ENCODE results near the gene IKBKG.
"Not testable (repeated sequence)": the region's sequence is repeated elsewhere in the genome, so short reads cannot be mapped to it uniquely, and the experiment has no call there.

The IKBKG gene

DNA sequence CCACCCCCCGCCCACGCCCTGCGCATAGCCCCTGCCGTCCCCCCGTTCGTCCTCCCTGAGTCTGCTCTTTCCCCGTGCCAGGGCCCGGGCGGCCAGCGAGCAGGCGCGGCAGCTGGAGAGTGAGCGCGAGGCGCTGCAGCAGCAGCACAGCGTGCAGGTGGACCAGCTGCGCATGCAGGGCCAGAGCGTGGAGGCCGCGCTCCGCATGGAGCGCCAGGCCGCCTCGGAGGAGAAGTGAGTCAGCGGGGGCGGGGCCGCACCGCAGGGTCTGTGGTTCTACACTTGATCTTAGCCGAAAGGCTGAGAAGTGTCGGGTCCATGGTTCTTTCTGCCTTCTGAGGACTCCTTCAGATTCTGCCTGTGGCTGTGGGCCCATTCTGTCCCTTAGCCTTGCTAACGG lies 12.9 kb downstream of the IKBKG start:
- DNase-seq: not testable (repeated sequence)

DNA sequence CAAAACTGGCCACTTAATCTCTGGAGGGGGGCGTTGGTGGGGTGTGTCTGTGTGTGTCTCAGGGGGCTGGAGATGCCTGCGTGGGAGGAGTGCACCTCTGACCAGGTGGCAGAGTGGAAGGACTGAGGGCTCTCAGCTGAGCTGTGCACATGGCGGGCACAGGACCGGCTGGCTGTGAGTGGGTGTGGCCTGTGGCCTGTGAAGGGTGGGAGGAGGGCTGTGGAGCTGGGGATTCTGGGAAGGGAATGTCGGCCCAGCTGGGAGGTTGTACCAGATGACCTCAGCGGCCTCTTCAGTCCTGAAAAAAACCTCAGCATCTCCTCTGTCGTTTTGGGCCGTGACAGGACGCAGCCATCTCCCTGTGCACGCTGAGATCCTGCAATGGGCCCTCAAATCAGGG lies 14.9 kb downstream of the IKBKG start:
- not testable (repeated sequence) for DNase-seq

DNA sequence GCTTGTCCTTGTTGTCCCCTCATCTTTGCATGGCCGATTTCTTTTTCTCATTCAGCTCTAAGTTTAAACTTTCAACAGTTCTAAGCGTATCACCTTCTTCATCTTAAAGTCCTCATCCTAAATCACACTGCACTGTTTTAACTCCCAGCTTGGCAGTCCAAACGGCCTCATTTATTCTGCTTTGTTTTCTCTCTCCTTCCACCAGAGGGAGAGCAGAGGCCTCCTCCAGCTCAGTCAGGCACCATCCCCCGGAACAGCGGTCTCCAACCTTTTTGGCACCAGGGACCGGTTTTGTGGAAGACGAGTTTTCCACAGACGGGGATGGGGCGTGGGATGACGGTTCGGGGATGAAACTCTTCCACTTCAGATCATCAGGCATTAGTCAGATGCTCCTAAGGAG lies 22.9 kb downstream of the IKBKG start:
- not testable (repeated sequence) for DNase-seq

DNA sequence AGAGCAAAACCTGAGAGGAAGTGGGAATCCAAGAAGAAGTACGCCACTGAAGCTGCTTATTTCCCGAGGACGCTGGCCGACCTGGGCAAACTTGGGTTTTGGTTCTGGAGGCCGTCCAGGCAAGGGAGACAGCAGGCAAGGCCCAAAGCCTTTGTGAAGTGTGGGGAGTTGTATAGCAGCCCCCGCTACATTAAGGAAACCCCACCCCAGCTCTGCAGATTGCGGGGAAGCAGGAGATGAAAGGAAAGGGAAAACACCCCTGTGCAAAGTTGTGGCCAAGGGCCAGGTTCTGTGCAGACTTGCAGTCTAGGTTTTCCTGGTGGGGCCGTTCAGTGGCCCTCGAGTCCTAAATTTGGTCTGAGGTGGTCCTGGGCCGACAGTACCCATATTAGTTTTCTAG lies 25.6 kb downstream of the IKBKG start:
- DNase-seq: not testable (repeated sequence)

DNA sequence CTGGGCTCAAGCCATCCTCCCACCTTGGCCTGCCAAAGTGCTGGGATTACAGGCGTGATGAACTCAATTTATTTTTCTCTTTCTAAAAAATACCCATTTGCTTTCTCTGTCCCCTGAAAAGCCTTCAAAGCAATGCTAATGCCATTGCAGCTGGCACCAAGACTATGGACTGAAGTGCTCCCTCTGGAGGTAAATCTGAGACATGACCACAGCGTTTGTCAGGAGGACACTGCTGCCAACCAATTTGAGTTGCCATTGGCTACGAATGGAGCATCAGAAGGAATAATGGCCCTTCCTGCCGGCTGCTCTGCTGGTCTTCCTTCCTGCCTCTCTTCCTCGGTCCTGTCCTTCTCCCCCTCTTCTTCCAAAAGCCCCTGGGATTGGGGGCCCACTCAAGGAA lies 27.7 kb downstream of the IKBKG start:
- DNase-seq: not testable (repeated sequence)

DNA sequence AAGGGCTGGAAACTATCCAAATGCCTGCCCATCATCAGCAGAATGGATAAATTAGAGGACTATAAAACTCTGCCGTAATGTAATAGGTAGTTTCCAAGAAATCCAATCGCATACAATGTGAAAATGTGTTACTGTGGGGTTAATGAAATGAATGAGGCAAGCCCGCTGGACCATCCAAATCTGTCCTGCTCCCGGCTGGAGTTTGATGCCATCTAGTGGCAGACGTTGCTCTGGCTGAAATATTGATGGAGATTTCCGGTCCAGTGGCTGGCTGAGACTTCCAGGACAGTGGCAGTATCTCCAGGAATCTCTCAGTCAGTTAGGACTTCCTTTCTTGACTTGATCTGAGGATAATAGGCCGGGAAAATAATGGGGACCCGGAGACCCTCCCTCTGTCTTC lies 35.6 kb downstream of the IKBKG start:
- DNase-seq: not testable (repeated sequence)

DNA sequence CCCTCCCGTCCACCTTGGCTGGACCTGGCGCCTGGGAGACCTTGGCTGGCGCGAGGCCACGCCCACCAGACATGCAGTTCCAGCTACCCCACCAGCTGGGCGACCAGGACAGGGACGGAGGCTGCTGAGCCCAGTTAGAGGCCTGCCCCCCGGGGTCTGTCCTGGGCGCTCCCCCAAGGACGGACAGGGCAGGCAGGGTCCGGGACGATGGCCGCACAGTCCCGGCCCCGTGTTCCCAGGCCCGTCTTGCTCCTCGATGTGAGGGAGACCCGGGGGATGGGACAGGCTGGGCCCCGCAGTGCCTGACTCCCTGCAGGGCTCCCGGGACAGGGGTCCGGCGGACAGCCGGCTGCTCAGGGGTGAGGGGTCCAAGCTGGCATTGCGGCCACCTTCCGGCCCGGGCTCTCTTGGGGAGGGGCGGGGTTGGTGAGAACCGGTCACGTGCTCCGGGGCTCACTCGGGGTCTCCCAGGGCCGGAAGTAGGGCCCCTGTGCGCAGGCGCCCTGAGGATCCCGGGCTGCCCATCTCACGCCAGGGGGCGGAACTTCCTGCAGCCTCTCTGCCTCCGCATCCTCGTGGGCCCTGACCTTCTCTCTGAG lies 37.3 kb downstream of the IKBKG start, which contains the start of gene CTAG1A:
Gene CTAG1A, plus strand, starts transcription at position 549 of the 599 bp plus-strand sequence. CDS start 74 bp downstream, outside the sequence.
- not testable (repeated sequence) for DNase-seq

DNA sequence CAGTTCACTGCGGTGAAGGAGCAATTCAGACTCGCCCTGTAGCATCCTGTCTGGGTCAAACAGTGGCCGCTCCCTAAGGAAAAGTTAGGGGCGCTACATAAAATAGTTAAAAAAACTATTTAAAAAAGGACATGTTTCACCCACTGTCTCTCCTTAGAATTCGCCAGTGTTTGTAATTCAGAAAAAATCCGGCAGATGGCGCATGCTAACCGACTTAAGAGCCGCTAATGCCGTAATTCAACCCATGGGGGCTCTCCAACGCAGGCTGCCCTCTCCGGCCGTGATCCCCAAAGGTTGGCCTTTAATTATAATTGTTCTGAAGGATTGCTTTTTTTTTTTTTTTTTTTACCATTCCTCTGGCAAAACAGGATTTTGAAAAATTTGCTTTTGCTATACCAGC lies 43.0 kb downstream of the IKBKG start:
- DNase-seq: not testable (repeated sequence)

DNA sequence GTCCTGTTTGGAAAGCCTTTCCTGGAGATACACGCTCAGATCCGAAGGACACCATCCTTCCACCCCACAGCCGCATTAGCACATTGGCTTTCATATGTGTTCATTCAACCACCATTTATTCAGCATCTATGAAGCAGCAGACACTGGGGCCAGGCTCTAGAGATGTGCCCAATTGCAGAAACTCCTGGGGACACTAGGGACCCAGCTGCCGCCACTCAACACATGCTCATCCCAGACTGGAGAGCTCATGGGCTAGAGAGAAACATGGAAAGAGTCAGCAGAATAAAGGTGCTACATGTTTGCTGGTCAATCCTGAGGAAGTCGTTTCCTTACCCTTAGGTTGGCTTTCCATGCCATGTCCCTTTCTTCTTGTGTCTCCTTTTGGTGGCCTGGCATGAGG lies 45.1 kb downstream of the IKBKG start:
- DNase-seq: no peak

DNA sequence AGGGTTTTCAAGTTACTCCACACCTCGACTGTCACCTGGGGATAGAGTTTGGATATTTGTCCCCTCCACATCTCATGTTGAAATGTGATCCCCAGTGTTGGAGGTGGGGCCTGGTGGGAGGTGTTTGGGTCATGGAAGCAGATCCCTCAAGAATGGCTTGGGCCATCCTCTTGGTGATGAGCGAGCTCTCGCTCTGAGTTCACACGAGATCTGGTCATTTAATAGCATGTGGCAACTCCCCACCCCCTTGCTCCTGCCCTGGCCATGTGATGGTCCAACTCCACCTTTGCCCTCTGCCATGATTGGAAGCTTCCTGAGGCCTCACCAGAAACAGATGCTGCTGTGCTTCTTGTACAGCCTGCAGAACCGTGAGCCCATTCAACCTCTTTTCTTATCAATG lies 45.8 kb downstream of the IKBKG start:
- DNase-seq: no peak

DNA sequence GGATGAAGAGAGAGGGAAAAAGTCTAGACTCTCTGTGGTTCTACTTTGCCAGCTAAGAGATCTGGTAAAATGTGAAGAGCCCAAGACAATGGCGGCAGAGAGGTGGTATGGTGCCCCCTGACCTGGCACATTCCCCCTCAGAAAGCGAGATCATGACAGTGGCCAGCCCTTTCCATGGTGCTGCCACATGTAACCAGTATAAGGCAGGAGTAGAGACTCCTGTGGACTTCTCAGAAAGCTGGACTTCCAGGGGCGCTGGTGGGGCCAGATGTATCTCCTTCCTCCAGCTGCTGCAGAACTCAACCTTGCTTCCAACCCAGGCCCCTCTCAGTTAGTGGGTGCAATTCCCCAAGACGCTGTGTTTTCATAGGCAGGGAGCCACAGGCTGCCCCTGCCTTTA lies 47.1 kb downstream of the IKBKG start:
- no peak for DNase-seq

DNA sequence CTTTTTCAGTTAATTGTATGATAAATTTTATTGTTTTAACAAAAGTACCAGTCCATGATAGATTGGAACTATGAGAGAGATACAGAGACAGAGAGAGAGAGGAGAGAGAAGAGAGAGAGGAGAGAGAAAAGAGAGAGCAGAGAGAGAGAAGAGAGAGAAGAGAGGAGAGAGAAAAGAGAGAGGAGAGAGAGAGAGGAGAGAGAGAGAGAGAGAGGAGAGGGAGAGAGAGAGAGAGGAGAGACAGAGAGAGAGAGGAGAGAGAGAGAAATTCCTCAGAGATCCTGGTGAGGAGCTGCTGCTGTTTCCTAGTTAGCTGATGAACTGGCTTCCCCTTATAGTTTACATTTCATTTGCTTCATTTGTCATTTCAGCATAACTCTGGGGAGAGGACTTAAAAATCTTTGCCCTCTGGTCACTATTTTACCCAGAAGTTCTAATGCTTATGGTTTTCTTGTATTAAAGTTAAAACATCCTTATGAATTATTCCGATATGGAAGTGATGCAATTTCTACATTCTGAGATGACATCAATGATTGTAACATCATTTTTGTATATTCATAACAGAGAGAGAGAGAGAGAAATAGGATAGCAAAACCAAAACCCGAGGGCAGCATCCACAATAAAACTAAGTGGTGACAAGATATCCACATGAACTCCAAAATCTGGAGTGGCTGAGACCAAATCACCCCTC lies 48.3 kb downstream of the IKBKG start:
- no peak for DNase-seq

DNA sequence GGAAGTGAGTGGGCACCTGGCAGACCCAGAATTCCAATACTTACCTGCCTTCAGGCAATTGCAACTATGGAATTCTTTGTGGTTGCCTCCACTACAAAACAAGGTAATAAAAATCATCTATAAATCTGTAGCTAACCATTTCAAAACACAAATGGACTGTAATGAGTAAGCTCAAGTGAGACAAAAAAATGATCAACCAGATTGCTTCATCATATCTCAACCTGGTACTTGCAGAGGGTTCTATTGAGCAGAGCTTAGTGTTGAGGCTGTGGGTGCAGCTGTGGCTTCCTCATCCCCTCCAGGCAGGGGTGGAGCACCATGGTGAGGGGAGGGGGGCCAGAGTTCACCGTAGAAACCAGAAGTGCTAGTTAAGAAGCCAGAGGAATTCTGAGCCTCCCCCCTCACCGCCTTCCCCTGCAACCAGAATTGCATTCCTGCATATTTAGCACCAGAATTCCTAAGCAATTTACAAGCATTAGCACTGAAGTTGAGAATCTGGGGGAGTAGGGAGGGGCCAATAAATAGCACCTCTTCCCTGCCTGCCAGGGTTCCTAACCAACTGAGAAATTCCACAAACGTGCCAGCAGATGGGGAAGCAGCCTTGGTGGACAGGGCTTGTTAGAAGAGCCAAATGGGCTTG lies 49.0 kb downstream of the IKBKG start:
- DNase-seq: no peak

DNA sequence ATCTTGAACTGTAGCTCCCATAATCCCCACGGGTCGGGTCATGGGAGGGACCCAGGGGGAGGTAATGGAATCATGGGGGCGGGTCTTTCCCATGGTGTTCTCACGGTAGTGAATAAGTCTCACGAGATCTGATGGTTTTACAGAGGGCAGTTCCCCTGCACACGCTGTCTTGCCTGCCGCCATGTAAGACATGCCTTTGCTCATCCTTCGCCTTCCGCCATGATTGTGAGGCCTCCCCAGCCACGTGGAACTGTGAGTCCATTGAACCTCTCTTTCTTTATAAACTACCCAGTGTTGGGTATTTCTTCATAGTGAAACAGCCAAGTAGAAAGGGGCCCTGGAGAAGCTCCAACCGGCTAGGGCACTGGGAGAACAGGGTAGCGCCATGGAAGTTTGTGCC lies 49.8 kb downstream of the IKBKG start:
- no peak for DNase-seq

DNA sequence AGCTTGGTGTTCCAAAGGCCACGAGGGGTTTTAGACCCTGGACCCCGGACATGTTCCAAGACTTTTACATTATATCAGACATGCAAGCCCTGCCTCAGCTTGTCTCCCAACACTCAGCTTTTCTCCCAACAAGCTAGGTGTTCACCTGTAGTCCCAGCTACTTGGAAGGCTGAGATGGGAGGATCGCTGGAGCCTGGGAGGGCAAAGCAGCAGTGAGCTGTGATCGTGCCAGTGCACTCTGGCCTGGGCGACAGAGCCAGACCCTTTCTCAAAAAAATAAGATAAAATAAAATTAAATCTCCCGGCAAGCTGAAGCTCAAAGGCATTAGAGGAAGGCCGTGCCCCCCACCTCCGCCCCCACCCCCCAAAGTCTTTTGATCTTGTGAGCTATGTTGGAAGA lies 51.2 kb downstream of the IKBKG start:
- no peak for DNase-seq

DNA sequence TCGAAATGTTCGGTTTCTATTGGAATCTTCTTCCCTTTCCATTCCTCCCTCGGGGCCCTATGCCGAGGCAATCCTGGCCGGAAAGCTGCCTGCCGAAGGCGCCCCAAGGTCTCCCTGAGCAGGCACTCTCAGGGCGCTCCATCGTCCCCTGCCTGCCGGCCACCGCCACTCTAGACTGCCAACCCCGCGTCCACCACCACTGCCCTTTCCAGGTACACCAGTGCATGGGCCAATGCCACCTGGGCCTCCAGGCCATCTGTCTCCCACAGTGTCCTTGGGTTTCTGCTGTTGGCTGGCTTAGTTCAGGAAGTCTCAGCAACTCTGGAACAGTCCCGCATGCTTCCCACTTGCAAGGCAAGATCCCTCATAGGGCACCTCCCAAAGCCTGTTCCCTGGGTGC lies 52.1 kb downstream of the IKBKG start:
- no peak for DNase-seq

DNA sequence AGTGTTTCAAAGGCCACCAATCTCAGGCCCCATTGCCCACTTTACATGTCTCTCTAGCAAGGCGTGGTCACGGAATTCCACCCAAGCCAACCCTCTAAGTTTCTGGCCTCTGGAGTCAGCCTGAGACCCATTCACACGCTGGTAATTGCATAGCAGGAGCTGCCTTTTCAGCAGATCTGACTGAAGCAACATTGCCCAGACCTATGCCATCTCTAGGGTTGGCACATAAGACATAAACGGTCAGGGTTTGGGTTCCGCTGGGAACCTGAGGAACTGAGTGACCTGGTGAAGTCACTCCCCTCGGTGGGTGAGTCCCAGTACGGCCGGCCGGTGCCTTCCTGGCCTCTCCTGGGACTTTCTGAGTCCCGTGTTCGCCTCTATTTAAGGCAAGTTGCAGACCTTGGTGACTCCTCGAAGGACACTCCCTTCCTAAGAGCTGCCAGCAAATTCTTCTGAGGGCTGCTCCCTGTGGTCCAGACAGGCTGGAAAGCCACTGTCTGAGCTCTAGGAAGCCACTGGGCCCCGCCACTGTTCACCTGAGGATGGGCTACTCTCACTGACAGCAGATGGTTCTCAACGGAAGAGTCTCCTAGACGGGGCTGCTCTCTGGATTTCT lies 53.4 kb downstream of the IKBKG start:
- DNase-seq: no peak

DNA sequence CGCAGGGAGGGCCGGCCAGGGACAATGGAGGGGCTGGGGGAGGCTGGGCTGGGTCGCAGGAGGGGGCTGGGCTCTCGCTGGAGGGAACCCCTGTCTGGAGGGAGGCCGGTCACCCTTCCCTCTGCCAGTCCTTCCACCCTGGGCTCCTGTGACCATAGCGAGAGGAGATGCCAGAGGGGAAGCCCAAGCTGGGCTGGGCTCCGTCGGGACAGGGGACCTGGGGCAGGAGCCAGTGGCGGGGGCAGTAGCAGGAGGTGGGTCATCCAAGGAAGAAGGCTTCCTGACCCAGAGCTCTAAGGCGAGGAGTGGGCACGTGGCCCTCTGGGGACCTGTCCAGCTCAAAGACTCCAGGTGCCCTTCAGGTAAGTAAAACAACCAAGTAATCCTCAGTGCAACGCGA lies 54.8 kb downstream of the IKBKG start:
- no peak for DNase-seq

DNA sequence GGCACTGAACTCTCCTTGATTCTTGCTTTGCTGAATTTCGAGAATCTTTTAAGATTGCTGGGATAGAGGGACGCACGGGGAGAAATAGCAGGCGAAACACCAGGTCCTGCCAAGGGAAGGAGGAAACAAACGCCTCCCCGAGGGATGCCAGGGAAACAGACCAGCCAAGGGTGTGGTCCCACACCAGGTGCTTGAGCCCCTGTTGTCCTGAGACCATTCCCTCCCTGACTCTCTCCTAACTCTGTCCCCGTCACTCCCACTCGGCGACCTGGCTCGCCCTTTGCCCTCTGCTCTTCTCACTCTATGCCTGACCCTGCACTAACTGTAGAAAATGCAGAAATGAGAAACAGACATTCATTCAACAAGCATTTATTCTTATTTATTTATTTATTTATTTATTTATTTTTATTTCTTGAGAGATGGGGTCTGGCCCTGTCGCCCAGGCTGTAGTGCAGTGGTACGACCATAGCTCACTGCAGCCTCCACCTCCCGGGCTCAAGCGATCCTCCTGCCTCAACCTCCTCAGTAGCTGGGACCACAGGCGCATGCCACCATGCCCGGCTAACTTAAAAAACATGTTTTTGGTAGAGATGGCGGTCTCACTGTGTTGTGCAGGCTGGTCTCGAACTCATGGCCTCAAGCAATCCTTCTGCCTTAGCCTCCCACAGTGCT lies 55.5 kb downstream of the IKBKG start:
- no peak for DNase-seq

DNA sequence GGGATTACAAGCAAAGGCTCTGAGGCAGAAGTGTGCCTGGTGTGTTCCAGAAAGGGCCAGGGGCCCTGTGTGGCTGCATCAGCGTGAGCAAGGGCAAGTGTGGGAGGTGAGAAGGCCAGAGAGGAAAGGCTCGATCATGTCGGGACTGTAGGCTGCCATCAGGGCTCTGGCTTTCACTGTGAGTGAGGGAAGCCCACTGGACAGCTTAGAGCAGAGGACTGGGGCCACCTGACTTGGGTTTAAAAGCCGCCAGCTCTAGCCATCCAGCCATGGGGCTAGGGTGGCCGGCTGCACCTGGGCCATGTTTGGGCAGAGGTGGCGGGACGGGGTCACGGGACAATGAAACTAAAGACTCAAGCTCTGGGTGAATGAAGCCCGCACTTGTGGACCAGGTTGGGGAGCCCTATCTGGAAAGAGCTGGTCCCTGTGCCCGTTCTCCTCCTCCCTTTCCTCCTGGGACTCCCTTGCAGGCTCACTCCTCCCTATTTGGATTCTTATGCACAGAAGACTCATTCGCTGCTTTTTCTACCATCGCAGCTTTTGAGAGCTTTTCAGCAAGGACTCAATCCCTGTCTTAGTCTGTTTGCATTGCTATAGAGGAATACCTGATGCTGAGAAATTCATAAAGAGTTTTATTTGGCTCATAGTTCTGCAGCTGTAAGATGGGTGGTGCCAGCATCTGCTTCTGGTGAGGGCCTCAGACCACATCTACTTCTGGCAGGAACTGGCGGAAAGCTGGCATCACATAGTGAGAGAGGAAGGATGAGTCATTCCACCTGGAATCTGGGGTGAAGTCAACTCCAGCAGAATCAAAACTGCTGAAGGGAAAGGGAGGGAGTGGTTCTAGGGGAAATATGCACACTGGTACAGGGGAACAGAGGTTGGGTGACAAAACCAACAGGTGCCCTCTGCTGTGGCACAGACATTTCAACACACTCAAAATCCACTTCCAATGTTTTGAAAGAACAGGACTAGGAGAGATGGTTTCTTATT lies 56.3 kb downstream of the IKBKG start:
- DNase-seq: no peak

DNA sequence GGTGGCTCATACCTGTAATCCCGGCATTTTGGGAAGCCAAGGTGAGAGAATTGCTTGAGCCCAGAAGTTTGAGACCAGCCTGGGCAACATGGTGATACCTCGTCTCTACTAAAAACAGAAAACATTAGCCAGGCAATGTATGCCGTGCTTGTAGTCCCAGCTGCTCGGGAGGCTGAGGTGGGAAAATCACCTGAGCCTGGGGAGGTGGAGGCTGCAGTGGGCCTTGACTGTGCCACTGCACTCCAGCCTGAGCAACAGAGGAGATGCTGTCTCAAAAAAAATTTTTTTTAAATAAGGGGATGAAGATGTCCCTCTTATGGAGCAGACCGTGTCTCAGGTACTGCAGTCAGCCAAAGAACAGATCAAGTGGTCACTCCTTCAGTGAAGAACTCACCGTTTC lies 58.1 kb downstream of the IKBKG start:
- DNase-seq: no peak

DNA sequence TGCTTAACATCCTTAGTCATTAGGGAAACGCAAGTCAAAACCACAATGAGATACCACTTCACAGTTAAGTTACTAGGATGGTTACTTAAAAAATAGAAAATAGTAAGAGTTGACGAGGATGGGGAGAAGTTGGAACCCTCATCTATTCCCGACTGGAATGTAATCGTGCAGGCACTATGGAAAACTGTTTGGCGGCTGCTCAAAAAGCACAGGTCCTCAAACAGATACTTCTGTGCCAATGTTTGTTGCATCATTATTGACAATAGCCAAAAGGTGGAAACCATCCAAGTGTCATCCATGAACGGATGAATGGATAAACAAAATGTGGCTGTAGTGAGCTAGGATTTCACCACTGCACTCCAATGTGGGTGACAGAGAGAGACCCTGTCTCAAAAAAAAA lies 60.0 kb downstream of the IKBKG start:
- no peak for DNase-seq

Data from stimulated activated CD4-positive, alpha-beta T cell treated with anti-CD3 and anti-CD28 coated beads, Interleukin-12 subunit alpha, Interleukin-12 subunit beta, amount 100 ng/mL, for 4 hours (primary cell).